Osteoblast (primary cell): ENCODE data around the gene MEIOSIN. TPM values are rescaled to one million over a fixed set of nuclear protein-coding genes. Genes with fewer than 3 reads are reported as not detected.
A peak's percentile ranks its signal among the peaks of the same experiment; 100 is the strongest.

Source experiments
- DNase-seq: peaks from one replicate; pipeline ENCODE4 v3.0.0; 2011; ENCODE audit warnings: low spot score, mixed read lengths; ENCODE audit not compliant: insufficient read length; ENCODE audit errors: missing footprints
- H2AFZ ChIP-seq: 2 replicates; pipeline ENCODE4 v1.6.0; 2011; ENCODE audit warnings: mild to moderate bottlenecking, low read length
- H3K27ac ChIP-seq: 2 replicates; pipeline ENCODE4 v1.5.1; 2011; ENCODE audit warnings: mild to moderate bottlenecking, low read depth, low read length, moderate library complexity
- H3K27me3 ChIP-seq: 2 replicates; pipeline ENCODE4 v1.6.0; 2012; ENCODE audit warnings: mild to moderate bottlenecking, control low read depth, inconsistent platforms, low read length, moderate library complexity; ENCODE audit not compliant: insufficient read depth
- H3K36me3 ChIP-seq: 2 replicates; pipeline ENCODE4 v1.5.1; 2011; ENCODE audit warnings: mild to moderate bottlenecking, low read length, control low read depth, moderate library complexity; ENCODE audit not compliant: insufficient read depth
- H3K4me1 ChIP-seq: 2 replicates; pipeline ENCODE4 v1.5.1; 2011; ENCODE audit warnings: mild to moderate bottlenecking, low read length, control low read depth, moderate library complexity; ENCODE audit not compliant: insufficient read depth
- H3K4me2 ChIP-seq: 2 replicates; pipeline ENCODE4 v1.6.0; 2011; ENCODE audit warnings: mild to moderate bottlenecking, low read length; ENCODE audit not compliant: insufficient read depth
- H3K4me3 ChIP-seq: fragments of 200-600 bp; sonication (generic); 3 replicates; pipeline ENCODE4 v1.5.1; 2012; ENCODE audit warnings: mild to moderate bottlenecking, low read length, inconsistent platforms; ENCODE audit not compliant: insufficient read depth
- H3K79me2 ChIP-seq: 2 replicates; pipeline ENCODE4 v1.6.0; 2012; ENCODE audit warnings: mild to moderate bottlenecking, low read length, control low read depth, inconsistent platforms; ENCODE audit not compliant: insufficient read depth
- H3K9me3 ChIP-seq: 2 replicates; pipeline ENCODE4 v1.5.1; 2011; ENCODE audit warnings: low read depth, low read length, control low read depth
- H4K20me1 ChIP-seq: 2 replicates; pipeline ENCODE4 v1.6.0; 2012; ENCODE audit warnings: mild to moderate bottlenecking, low read length, control low read depth; ENCODE audit not compliant: insufficient read depth
- total RNA-seq: library from RNA; depleted of rRNA; stranded (reverse); fragments of >200 nt; gene quantifications from 2 replicates; pipeline ENCODE4 v1.2.3, GENCODE V29; 2012
- TF ChIP-seq, protein P1 (sequence below): IDR thresholded peaks from 2 replicates; pipeline ENCODE4 v1.5.1; 2011; ENCODE audit warnings: mild to moderate bottlenecking, low read depth, low read length, moderate library complexity; ENCODE audit errors: extremely low read depth

MEIOSIN gene
- total RNA-seq, 1 donor, result not detected

DNA sequence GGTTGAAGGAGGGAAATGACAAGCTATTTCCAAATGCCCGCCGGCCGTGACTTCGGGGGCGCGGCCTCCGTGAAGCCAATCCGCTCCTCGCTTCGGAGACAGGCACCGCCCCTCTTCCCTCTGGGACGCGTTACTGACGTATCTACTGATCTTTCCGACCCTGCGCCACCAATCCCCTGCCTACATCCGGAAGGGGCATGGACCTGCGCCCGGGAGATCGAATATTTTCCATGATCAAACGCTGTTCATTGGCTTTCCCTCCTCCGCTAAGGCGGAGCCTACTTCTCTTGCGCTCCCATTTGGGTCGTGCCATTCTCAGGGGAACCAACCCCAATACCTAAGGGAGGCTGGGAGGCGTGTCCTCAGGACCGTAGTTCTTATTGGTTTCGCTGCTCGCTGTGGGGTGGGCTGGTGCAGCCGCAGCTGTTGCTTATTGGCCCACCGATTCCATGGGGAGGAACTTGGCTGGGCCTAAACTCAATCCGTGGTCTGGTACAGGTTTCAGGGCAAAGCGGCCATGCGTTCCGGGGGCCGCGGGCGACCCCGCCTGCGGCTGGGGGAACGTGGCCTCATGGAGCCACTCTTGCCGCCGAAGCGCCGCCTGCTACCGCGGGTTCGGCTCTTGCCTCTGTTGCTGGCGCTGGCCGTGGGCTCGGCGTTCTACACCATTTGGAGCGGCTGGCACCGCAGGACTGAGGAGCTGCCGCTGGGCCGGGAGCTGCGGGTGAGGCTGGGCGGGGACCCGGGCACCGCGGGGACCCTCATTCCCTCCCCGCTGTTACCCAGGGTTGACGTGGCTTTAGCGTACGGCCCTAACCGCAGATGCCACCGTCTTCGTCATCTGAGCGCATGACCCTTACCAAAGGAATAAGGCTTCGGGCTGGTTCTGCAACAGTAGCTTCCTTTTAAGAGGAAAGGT is 40.8 kb upstream of the MEIOSIN start, which contains the start of gene QPCTL:
Gene QPCTL (plus strand): TSS at position 480 of the 919 bp plus-strand sequence. CDS start 38 bp downstream, at position 518.
- H3K36me3 ChIP-seq, result peaks cover 17% of the 10 kb centered on the region

DNA sequence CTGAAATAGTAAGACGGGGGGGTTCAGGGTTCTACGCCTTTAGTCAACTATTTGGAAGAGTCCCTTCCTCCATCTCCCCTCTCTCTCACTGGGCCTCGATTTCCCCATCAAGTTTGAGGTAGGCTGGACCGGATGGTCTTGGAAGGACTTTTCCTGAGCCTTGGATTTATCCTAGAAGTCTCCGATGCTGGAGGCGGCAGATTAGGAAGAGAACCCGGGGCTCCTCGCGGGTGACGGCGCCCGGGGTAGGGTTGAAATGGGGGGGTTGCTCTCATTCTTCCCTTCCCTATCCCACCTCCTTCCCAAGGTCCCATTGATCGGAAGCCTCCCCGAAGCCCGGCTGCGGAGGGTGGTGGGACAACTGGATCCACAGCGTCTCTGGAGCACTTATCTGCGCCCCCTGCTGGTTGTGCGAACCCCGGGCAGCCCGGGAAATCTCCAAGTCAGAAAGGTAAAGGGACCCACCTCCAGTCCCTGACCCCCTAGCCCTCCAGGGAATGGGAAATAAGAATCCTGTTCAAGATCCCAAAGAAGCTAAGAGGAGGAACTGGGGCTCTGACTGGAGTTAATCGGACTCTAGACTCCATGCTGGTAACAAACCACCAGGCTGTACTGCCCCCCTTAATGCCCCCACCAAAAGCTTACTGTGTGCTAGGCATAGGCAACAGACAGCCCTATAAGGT is 40.0 kb upstream of the MEIOSIN start:
- peak; percentile 94 for DNase-seq
- TF ChIP-seq, protein P1, sequence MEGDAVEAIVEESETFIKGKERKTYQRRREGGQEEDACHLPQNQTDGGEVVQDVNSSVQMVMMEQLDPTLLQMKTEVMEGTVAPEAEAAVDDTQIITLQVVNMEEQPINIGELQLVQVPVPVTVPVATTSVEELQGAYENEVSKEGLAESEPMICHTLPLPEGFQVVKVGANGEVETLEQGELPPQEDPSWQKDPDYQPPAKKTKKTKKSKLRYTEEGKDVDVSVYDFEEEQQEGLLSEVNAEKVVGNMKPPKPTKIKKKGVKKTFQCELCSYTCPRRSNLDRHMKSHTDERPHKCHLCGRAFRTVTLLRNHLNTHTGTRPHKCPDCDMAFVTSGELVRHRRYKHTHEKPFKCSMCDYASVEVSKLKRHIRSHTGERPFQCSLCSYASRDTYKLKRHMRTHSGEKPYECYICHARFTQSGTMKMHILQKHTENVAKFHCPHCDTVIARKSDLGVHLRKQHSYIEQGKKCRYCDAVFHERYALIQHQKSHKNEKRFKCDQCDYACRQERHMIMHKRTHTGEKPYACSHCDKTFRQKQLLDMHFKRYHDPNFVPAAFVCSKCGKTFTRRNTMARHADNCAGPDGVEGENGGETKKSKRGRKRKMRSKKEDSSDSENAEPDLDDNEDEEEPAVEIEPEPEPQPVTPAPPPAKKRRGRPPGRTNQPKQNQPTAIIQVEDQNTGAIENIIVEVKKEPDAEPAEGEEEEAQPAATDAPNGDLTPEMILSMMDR, result peak; percentile 96
- no peaks in the 10 kb centered on the region for H3K9me3 ChIP-seq

More for the DNA sequence above, 40.8 kb upstream of the MEIOSIN start, which contains the start of gene QPCTL:
- peaks cover 14% of the 10 kb centered on the region for H3K4me1 ChIP-seq
- H3K4me3 ChIP-seq, result peak within 1 kb of the TSS; percentile 99
- peak within 1 kb of the TSS; percentile 95 for H2AFZ ChIP-seq
- H4K20me1 ChIP-seq, result peaks cover 9% of the 10 kb centered on the region
- H3K27ac ChIP-seq, result peak within 1 kb of the TSS; percentile 93
- no peaks in the 10 kb centered on the region for H3K27me3 ChIP-seq
- TF ChIP-seq, protein P1, result no peak
- H3K4me2 ChIP-seq, result peak within 1 kb of the TSS; percentile 100
- no peaks in the 10 kb centered on the region for H3K9me3 ChIP-seq
- peak; percentile 99 for DNase-seq
- peaks cover 32% of the 10 kb centered on the region for H3K79me2 ChIP-seq

DNA sequence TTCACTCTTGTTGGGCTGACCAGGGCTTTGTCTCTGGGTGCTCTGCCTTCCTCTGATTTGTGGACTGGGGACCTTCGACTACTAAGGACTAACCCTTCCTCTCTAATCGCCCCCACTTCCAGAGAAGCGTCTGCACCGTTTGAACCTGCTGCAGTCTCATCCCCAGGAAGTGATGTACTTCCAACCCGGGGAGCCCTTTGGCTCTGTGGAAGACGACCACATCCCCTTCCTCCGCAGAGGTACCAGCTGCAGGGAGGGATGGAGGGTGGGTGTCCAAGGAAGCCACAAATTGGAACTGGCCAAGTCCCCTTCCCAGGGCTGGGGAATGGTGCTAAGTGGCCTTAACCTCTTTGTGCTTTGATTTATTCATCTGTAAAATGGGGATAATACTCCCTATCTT is 31.6 kb upstream of the MEIOSIN start:
- no peaks in the 10 kb centered on the region for H3K4me1 ChIP-seq
- H2AFZ ChIP-seq, result no peak overlapping the region
- H4K20me1 ChIP-seq, result no peaks in the 10 kb centered on the region
- no peak overlapping the region for H3K27ac ChIP-seq
- no peaks in the 10 kb centered on the region for H3K79me2 ChIP-seq
- H3K36me3 ChIP-seq, result peaks cover 25% of the 10 kb centered on the region
- TF ChIP-seq, protein P1, result no peak
- no peak for DNase-seq
- H3K9me3 ChIP-seq, result no peaks in the 10 kb centered on the region
- H3K4me3 ChIP-seq, result no peak overlapping the region
- H3K27me3 ChIP-seq, result no peaks in the 10 kb centered on the region
- no peak overlapping the region for H3K4me2 ChIP-seq

More for the DNA sequence above, 40.0 kb upstream of the MEIOSIN start:
- peaks cover 9% of the 10 kb centered on the region for H4K20me1 ChIP-seq
- H3K4me1 ChIP-seq, result peaks cover 14% of the 10 kb centered on the region
- peaks cover 12% of the 10 kb centered on the region for H3K36me3 ChIP-seq
- peak overlapping the region; percentile 99 for H3K4me3 ChIP-seq
- peak overlapping the region; percentile 93 for H3K27ac ChIP-seq
- peak overlapping the region; percentile 86 for H2AFZ ChIP-seq
- H3K27me3 ChIP-seq, result no peaks in the 10 kb centered on the region
- H3K79me2 ChIP-seq, result peaks cover 32% of the 10 kb centered on the region
- H3K4me2 ChIP-seq, result peak overlapping the region; percentile 100

DNA sequence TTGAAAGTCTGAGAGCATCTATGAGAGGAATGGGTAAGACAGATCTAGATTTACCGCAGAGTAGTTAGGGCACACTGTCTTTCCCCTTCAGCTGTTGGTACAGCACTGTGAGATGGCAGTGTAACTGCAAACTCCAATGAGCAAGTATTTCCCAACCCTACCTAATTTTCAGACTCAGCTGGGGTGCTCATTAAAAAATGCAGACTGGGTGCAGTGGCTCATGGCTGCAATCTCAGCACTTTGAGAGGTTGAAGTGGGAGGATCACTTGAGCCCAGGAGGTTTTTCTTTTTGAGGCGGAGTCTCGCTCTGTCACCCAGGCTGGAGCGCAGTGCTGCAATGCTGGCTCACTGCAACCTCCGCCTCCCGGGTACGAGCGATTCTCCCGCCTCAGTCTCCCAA is 28.1 kb upstream of the MEIOSIN start:
- H2AFZ ChIP-seq, result no peak overlapping the region
- H4K20me1 ChIP-seq, result no peaks in the 10 kb centered on the region
- H3K4me3 ChIP-seq, result no peak overlapping the region
- no peak for DNase-seq
- peaks cover 17% of the 10 kb centered on the region for H3K36me3 ChIP-seq
- no peaks in the 10 kb centered on the region for H3K79me2 ChIP-seq
- H3K4me1 ChIP-seq, result peaks cover 4% of the 10 kb centered on the region
- no peaks in the 10 kb centered on the region for H3K27me3 ChIP-seq
- H3K9me3 ChIP-seq, result no peaks in the 10 kb centered on the region
- H3K27ac ChIP-seq, result no peak overlapping the region
- TF ChIP-seq, protein P1, result no peak
- H3K4me2 ChIP-seq, result no peak overlapping the region
